Measurements from ENCODE around the gene TP53BP2.
"Not testable (repeated sequence)": the region's sequence is repeated elsewhere in the genome, so short reads cannot be mapped to it uniquely, and the experiment has no call there.

The TP53BP2 gene

GRCh38 chr1:223873044-223873443 is 27.3 kb upstream of the TP53BP2 start:
- Histone ChIP-seq H3K4me3 (ENCODE audit: low read depth, low read length) (no peak overlapping the region), H3K36me3 (ENCODE audit: insufficient read depth, low read length) (no peaks in the 10 kb centered on the region), H3K27ac (ENCODE audit: low read depth, low read length) (no peak overlapping the region), H3K27me3 (ENCODE audit: insufficient read depth, low read length) (peaks cover 16% of the 10 kb centered on the region), H3K79me2 (ENCODE audit: control insufficient read depth, insufficient read depth, low read length, unreplicated experiment) (no peaks in the 10 kb centered on the region), H2AFZ (ENCODE audit: low read length, unreplicated experiment) (no peak overlapping the region), H3K4me1 (ENCODE audit: control insufficient read depth, insufficient read depth, low read length, unreplicated experiment) (no peaks in the 10 kb centered on the region)

- no peak overlapping the region for H3K4me3 ChIP-seq (ENCODE audit: low read depth, low read length)
- H3K27ac ChIP-seq (ENCODE audit: low read depth, low read length) = no peak overlapping the region
- H3K27me3 ChIP-seq (ENCODE audit: insufficient read depth, low read length) = peaks cover 17% of the 10 kb centered on the region
- H3K79me2 ChIP-seq (ENCODE audit: control insufficient read depth, insufficient read depth, low read length, unreplicated experiment) = no peaks in the 10 kb centered on the region
- H3K36me3 ChIP-seq (ENCODE audit: insufficient read depth, low read length) = no peaks in the 10 kb centered on the region
- H3K4me1 ChIP-seq (ENCODE audit: control insufficient read depth, insufficient read depth, low read length, unreplicated experiment) = no peaks in the 10 kb centered on the region
- no peak overlapping the region for H2AFZ ChIP-seq (ENCODE audit: low read length, unreplicated experiment)
These were observed 26.7 kb upstream of the TP53BP2 start for GRCh38 chr1:223872308-223872901.

GRCh38 chr1:223870617-223871574 is 25.1 kb upstream of the TP53BP2 start:
- Histone ChIP-seq H3K4me3 (ENCODE audit: low read depth, low read length) (no peak overlapping the region), H3K27ac (ENCODE audit: low read depth, low read length) (no peak overlapping the region), H2AFZ (ENCODE audit: low read length, unreplicated experiment) (no peak overlapping the region), H3K27me3 (ENCODE audit: insufficient read depth, low read length) (peaks cover 17% of the 10 kb centered on the region), H3K79me2 (ENCODE audit: control insufficient read depth, insufficient read depth, low read length, unreplicated experiment) (no peaks in the 10 kb centered on the region), H3K36me3 (ENCODE audit: insufficient read depth, low read length) (no peaks in the 10 kb centered on the region), H3K4me1 (ENCODE audit: control insufficient read depth, insufficient read depth, low read length, unreplicated experiment) (no peaks in the 10 kb centered on the region)

- H3K4me1 ChIP-seq (ENCODE audit: control insufficient read depth, insufficient read depth, low read length, unreplicated experiment); H3K4me3 ChIP-seq (ENCODE audit: low read depth, low read length); H3K36me3 ChIP-seq (ENCODE audit: insufficient read depth, low read length); H2AFZ ChIP-seq (ENCODE audit: low read length, unreplicated experiment); H3K79me2 ChIP-seq (ENCODE audit: control insufficient read depth, insufficient read depth, low read length, unreplicated experiment); H3K27ac ChIP-seq (ENCODE audit: low read depth, low read length): not testable (repeated sequence)
- peaks cover 16% of the 10 kb centered on the region for H3K27me3 ChIP-seq (ENCODE audit: insufficient read depth, low read length)
These were observed 19.0 kb upstream of the TP53BP2 start for GRCh38 chr1:223864599-223865368.

- Histone ChIP-seq H3K4me1 (ENCODE audit: control insufficient read depth, insufficient read depth, low read length, unreplicated experiment) (no peaks in the 10 kb centered on the region), H3K4me3 (ENCODE audit: low read depth, low read length) (no peak overlapping the region), H3K27me3 (ENCODE audit: insufficient read depth, low read length) (peaks cover 14% of the 10 kb centered on the region), H3K27ac (ENCODE audit: low read depth, low read length) (no peak overlapping the region), H2AFZ (ENCODE audit: low read length, unreplicated experiment) (no peak overlapping the region), H3K36me3 (ENCODE audit: insufficient read depth, low read length) (no peaks in the 10 kb centered on the region), H3K79me2 (ENCODE audit: control insufficient read depth, insufficient read depth, low read length, unreplicated experiment) (no peaks in the 10 kb centered on the region)
These were observed 18.3 kb upstream of the TP53BP2 start for GRCh38 chr1:223864084-223864483.

GRCh38 chr1:223861904-223862303 is 16.2 kb upstream of the TP53BP2 start:
- Histone ChIP-seq H3K79me2 (ENCODE audit: control insufficient read depth, insufficient read depth, low read length, unreplicated experiment) (no peaks in the 10 kb centered on the region), H3K4me1 (ENCODE audit: control insufficient read depth, insufficient read depth, low read length, unreplicated experiment) (no peaks in the 10 kb centered on the region), H3K4me3 (ENCODE audit: low read depth, low read length) (no peak overlapping the region), H2AFZ (ENCODE audit: low read length, unreplicated experiment) (no peak overlapping the region), H3K27me3 (ENCODE audit: insufficient read depth, low read length) (peaks cover 7% of the 10 kb centered on the region; the same call in 1 of the 2 replicates), H3K36me3 (ENCODE audit: insufficient read depth, low read length) (no peaks in the 10 kb centered on the region), H3K27ac (ENCODE audit: low read depth, low read length) (no peak overlapping the region)

GRCh38 chr1:223860051-223860622 is 14.4 kb upstream of the TP53BP2 start:
- Histone ChIP-seq H3K27me3 (ENCODE audit: insufficient read depth, low read length) (peaks cover 7% of the 10 kb centered on the region; the same call in 1 of the 2 replicates), H2AFZ (ENCODE audit: low read length, unreplicated experiment) (no peak overlapping the region), H3K27ac (ENCODE audit: low read depth, low read length) (no peak overlapping the region), H3K79me2 (ENCODE audit: control insufficient read depth, insufficient read depth, low read length, unreplicated experiment) (no peaks in the 10 kb centered on the region), H3K4me1 (ENCODE audit: control insufficient read depth, insufficient read depth, low read length, unreplicated experiment) (no peaks in the 10 kb centered on the region), H3K36me3 (ENCODE audit: insufficient read depth, low read length) (no peaks in the 10 kb centered on the region), H3K4me3 (ENCODE audit: low read depth, low read length) (no peak overlapping the region)

GRCh38 chr1:223859058-223859457 is 13.3 kb upstream of the TP53BP2 start:
- H3K79me2 ChIP-seq (ENCODE audit: control insufficient read depth, insufficient read depth, low read length, unreplicated experiment) = no peaks in the 10 kb centered on the region
- H3K27ac ChIP-seq (ENCODE audit: low read depth, low read length) = no peak overlapping the region
- H2AFZ ChIP-seq (ENCODE audit: low read length, unreplicated experiment) = no peak overlapping the region
- no peak overlapping the region for H3K4me3 ChIP-seq (ENCODE audit: low read depth, low read length)
- H3K36me3 ChIP-seq (ENCODE audit: insufficient read depth, low read length) = no peaks in the 10 kb centered on the region
- peaks cover 7% of the 10 kb centered on the region; the same call in 1 of the 2 replicates for H3K27me3 ChIP-seq (ENCODE audit: insufficient read depth, low read length)
- no peaks in the 10 kb centered on the region for H3K4me1 ChIP-seq (ENCODE audit: control insufficient read depth, insufficient read depth, low read length, unreplicated experiment)

- H3K4me3 ChIP-seq (ENCODE audit: low read depth, low read length) = no peak overlapping the region
- no peak overlapping the region for H2AFZ ChIP-seq (ENCODE audit: low read length, unreplicated experiment)
- no peaks in the 10 kb centered on the region for H3K4me1 ChIP-seq (ENCODE audit: control insufficient read depth, insufficient read depth, low read length, unreplicated experiment)
- H3K27ac ChIP-seq (ENCODE audit: low read depth, low read length) = no peak overlapping the region
- H3K79me2 ChIP-seq (ENCODE audit: control insufficient read depth, insufficient read depth, low read length, unreplicated experiment) = no peaks in the 10 kb centered on the region
- H3K36me3 ChIP-seq (ENCODE audit: insufficient read depth, low read length) = no peaks in the 10 kb centered on the region
- H3K27me3 ChIP-seq (ENCODE audit: insufficient read depth, low read length) = peaks cover 7% of the 10 kb centered on the region; the same call in 1 of the 2 replicates
These were observed 10.6 kb upstream of the TP53BP2 start for GRCh38 chr1:223856386-223856785.

- Histone ChIP-seq H3K4me1 (ENCODE audit: control insufficient read depth, insufficient read depth, low read length, unreplicated experiment) (no peaks in the 10 kb centered on the region), H3K79me2 (ENCODE audit: control insufficient read depth, insufficient read depth, low read length, unreplicated experiment) (no peaks in the 10 kb centered on the region), H2AFZ (ENCODE audit: low read length, unreplicated experiment) (no peak overlapping the region), H3K4me3 (ENCODE audit: low read depth, low read length) (no peak overlapping the region), H3K36me3 (ENCODE audit: insufficient read depth, low read length) (no peaks in the 10 kb centered on the region), H3K27me3 (ENCODE audit: insufficient read depth, low read length) (no peaks in the 10 kb centered on the region), H3K27ac (ENCODE audit: low read depth, low read length) (no peak overlapping the region)
These were observed 8.0 kb upstream of the TP53BP2 start for GRCh38 chr1:223853748-223854147.

Measured in ACC112 (cell line).